ENCODE results near the gene TOM1L2.
A peak's percentile ranks its signal among the peaks of the same experiment; 100 is the strongest.

TOM1L2 gene

GRCh38 chr17:17970699-17971430 is 1.3 kb downstream of the TOM1L2 start:
- no peak for DNase-seq

DNA sequence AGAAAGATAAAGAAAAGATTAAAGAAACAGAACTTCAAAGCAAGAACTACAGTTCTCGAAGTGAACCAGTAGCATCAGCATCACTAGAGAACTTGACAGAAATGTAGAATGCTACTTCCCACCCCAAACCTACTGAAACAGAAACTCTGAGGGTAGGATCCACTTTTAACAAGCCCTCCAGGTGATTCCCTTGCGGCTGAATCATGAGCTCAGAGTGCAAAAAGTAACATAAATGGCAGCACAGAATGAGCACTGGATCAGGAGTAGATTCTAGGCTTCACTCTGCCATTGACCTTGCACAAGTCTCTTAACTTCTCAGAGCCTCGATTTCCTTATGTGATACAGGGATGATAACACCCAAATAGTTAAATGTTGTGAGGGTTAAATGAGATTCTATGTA is 5.8 kb downstream of the TOM1L2 start:
- no peak for DNase-seq

DNA sequence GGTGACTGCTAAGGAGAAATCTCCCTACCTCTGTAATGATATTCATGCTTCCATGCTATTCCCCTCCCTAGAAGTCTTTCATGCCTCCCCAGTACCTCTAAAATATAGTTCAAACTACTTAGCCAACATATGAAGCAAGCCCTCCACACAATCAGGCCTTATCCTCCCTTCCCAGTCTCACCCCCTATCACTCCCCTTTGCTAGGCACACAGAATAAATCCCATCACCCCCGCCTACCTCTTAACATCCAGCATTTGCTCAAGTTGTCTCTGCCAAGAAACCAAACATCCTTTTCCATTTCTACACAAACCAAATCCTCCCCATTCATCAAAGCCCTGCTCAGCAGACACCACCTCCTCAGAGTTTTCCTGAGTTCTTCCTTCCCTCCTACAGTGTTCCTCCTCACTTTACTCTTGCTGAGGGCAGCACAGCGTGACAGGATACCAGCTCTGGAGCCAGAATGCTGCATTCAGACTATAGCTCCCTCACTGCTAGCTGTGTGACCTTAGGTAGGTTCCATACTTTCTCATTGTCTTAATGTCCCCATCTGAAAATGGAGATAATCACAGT is 7.0 kb downstream of the TOM1L2 start:
- no peak for DNase-seq

GRCh38 chr17:17964710-17965109 is 7.5 kb downstream of the TOM1L2 start:
- DNase-seq: no peak

DNA sequence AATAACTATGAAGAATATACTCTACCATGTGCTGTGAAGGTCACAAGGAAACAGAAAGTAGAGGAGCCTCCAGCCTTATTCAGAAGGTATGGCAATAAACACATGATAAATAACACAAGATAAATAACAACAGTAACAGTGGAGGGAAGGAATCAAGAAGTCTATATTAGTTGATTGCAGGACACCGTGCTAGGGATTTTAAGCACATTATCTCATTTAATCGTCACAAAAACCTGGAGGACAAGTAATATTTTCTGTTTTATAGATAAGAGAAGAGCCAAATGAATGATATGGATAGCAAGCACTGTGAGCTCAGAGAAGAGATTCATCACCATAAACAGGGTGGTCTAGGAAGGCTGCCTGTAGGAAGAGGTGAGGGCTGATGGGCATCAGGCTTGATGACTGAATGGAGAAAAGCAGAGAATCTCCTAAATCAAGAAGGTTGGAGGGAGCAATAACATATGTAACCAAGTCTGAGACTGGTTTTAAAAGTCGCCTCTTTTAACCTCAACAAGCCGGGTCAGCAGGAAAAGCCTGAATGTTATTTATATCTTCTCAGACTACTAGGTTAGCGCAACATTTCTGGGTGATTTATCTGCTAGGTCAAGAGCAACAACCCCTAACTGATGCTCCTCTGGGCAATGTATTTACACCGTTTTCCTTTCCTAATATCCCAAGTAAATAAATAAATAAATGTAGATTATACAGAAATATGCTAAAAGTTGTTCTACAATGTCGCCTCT is 8.3 kb downstream of the TOM1L2 start:
- no peak for DNase-seq

DNA sequence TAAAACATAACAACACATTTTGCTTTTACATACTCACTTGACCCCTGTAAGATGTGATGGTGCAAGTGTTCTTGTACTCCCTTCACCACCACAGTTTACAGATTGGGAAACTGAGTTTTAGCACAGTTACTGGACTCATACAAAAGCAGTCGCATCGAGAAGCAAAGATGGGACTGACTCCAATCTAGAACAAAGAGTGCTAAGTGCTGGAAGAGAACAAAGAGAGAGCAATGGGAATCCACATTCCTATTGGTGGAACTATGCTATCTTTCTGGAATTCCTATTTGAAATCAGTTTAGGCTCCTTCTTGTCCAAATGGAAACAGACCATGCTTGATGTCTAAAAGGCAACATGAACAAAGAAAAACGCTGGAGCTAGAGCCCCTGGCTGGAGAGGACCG is 9.1 kb downstream of the TOM1L2 start:
- no peak for DNase-seq

GRCh38 chr17:17960500-17961030 is 11.6 kb downstream of the TOM1L2 start:
- no peak for DNase-seq

GRCh38 chr17:17959520-17960361 is 12.5 kb downstream of the TOM1L2 start:
- no peak for DNase-seq

GRCh38 chr17:17958982-17959381 is 13.2 kb downstream of the TOM1L2 start:
- no peak for DNase-seq

GRCh38 chr17:17957584-17957916 is 14.7 kb downstream of the TOM1L2 start:
- no peak for DNase-seq

GRCh38 chr17:17955790-17956341 is 16.3 kb downstream of the TOM1L2 start:
- DNase-seq: peak; percentile 34

DNA sequence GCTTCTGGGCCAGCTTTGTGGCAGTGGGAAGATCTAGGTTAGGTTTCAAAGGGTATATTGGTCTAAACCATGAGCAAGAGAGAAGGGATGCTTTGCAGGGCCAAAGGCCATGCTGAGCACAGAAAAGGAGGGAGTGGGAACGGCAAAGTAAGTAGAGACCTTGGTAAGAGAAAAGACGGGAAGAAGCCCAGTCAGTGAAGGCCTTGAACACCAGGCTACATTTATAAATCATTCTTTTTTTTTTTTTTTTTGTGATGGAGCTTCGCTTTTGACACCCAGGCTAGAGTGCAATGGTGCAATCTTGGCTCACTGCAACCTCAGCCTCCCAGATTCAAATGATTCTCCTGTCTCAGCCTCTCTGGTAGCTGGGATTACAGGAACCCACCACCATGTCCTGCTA is 18.1 kb downstream of the TOM1L2 start:
- no peak for DNase-seq

DNA sequence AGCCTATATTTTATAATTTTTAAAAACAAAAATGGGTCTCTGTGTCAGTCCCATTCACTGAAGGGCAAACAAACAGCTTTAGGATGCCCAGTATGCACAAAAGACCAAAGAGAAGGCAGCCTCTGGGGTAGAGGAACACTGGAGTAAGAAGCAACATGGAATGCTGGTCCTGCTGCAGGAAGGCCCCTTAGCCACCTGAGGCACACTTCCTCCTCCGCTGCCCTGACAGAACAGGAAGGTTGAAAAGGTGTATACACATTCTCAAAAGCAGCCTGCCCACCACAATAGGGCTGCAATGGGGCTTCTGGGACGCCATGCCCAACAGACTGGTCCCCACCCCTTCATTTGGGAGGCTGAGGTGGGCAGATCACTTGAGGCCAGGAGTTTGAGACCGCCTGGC is 19.5 kb downstream of the TOM1L2 start:
- no peak for DNase-seq

DNA sequence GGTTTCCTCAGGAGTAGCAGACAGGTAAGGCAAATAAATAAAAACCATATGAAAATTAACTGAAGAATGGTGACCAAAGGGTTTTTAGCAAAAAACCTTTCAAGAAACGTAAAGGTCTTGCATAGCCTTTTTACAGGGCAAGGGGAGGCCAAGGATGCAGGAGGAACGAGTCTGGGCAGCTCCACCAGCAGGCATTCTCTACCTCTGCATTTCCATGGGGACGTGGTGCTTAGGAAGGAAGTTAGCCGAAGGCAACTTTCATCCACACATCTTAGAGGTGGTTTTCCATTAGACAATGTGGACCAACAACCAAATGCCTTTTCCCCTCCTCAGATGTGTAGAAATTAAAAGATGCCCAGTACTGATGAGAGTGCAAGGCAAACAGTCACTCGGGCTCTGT is 20.7 kb downstream of the TOM1L2 start:
- no peak for DNase-seq

DNA sequence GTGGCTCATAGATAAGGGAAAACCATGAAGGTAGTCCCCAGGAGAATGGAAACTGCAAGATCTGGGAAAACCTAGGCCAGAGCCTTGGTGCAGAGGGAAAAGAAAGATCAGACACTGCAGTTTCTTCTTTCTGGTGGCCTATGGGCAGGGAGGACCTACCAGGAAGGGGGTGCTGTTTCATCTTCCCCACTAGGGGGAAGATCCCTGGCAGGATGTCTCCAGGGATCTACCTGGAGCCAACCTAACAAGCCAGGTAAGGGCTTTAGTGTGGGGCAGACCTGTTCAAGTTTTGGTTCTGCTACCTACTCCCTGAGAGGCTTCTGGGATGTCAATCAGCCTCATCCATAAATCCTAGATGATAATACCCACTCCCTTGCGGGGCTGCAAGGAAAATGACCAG is 21.4 kb downstream of the TOM1L2 start:
- no peak for DNase-seq

- no peak for DNase-seq
Observed at GRCh38 chr17:17950347-17950746, 21.9 kb downstream of the TOM1L2 start.

GRCh38 chr17:17947966-17948365 is 24.2 kb downstream of the TOM1L2 start:
- DNase-seq: no peak

DNA sequence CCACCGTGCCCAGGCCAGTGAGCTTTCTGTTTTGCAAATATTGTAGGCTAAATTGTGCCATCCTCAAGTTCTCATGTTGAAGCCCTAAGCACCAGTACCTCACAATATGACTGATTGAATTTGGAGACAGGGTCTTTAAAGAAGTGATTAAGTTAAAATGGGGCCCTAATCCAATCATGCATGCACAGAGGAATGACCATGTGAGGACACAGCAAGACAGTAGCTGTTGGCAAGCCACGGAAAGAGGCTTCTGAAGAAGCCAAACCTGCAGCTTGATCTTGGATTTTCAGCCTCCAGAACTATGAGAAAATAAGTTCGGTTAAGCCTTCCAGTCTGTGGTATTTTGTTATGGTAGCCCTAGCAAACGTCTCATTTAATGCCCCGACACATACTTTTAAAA is 24.9 kb downstream of the TOM1L2 start:
- DNase-seq: no peak

DNA sequence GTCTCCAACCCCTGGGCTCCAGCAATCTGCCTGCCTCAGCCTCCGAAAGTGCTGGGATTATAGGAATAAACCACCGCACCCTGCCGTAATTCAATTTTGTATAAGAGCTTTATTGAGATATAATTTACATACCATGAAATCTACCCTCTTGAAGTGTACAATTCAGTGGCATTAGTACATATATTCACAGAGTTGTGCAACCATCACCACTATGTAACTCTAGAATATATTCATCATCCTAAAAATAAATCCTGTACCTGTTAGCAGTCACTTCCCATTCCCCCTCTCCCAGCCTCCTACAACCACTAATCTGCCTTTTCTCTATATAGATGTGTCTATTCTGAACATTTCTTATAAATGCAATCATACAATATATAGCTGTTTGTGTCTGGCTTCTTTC is 26.1 kb downstream of the TOM1L2 start:
- DNase-seq: no peak

DNA sequence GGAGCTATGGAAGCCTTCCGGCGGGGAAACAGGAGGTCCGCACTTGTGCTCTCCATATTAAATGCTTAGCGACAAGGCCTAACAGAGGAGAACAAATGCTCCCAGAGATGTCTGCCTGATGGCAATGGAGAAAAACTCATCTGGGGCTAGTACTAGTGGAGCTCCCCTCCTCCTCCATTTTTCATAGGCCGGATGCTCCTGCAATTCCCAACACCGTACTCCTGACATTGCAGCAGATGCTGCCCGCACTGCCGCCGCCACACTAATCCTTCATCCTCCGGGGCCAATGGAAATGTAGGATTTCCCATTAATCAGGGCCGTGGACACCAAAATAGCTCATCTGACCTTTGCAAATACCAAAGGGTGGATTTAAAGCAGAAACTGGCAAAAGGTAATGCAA is 27.5 kb downstream of the TOM1L2 start:
- no peak for DNase-seq

GRCh38 chr17:17944242-17944641 is 28.0 kb downstream of the TOM1L2 start:
- no peak for DNase-seq

GRCh38 chr17:17943281-17943984 is 28.8 kb downstream of the TOM1L2 start:
- no peak for DNase-seq

All from activated CD8-positive, alpha-beta memory T cell treated with anti-CD3 and anti-CD28 coated beads, Interleukin-2, amount 50 U/mL, for 4 hours (primary cell).